ENCODE results near the gene SCAMP5. TPM values are rescaled to one million over a fixed set of nuclear protein-coding genes. Genes with fewer than 3 reads are reported as not detected.

The SCAMP5 gene
- total RNA-seq, 1 experiment from 2014 or later: 0.86 TPM

DNA sequence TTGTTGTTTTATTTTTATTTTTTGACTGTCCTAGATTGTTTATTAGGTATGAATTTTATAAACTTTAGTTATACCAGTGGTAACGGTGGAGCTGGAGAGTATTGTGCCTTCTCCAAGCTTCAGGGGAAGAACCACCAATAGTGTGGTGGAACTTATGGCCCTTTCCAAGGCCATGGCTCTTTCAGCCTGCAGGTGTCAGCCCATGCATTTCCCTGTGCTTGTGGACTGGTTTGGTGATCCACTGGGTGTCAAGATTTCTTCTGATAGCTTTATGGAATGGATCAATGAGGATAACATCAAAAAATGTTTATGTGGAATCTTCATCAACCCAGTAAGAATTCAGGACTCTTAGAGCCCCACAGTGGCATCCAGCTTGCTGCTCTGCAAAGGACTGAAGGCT lies 19.2 kb upstream of the SCAMP5 start:
- DNase-seq (ENCODE audit: low spot score): no peak

DNA sequence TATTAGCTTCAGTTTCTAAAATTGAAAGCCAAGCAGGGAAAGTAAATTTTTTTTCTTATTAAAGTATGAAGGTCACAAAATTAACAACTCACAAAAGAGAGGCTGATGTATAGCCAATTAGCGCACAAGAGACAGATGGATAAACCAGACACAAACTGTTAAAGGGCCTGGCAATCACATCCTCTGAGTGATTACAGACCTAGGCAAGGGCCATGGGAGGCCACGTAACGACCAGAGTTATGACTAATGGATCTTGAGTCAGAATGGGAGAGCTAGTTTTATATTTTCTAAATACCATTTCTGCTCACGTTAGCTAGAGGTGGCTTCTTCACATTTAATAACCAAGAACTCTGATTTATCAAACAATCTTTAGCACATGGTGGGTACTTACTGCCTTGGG lies 17.8 kb upstream of the SCAMP5 start:
- no peak for DNase-seq (ENCODE audit: low spot score)

DNA sequence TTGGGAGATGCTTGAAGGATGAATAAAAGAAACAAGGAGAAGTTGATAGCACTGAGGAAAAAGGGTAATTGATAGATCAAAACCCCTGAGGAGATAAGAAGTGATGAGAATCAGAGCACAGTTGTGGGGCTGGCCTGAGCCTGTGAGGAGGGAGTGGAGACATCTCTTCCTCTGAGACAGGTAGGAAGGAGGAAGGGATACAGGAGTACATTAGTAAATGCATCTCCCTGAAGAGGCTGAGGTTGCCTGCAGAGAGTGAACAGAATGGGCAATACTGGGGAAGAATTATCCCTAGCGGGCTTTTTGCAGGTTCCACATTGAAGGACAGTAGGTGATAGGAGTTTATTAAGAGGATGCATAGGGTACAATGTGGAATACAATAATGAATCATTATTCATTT lies 17.3 kb upstream of the SCAMP5 start:
- DNase-seq (ENCODE audit: low spot score): no peak

DNA sequence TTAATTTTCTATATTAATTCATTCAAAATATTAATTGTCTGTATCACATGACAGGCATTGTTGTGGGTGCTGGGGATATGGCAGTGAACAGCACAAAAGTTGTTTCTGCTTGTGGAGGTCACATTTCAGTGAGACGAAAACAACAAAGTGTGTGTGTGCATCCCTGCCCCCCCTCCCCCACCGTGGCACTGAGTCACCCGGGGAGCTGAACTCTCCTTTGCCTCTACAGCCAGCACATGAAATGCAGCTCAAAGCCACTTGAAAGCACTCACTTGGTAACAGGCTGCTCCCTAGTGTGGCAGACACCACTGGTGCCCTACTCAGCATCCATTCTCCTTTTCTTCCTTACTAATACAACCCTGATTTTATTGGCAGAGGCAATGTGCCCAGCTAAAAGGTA lies 16.9 kb upstream of the SCAMP5 start:
- DNase-seq (ENCODE audit: low spot score): no peak

DNA sequence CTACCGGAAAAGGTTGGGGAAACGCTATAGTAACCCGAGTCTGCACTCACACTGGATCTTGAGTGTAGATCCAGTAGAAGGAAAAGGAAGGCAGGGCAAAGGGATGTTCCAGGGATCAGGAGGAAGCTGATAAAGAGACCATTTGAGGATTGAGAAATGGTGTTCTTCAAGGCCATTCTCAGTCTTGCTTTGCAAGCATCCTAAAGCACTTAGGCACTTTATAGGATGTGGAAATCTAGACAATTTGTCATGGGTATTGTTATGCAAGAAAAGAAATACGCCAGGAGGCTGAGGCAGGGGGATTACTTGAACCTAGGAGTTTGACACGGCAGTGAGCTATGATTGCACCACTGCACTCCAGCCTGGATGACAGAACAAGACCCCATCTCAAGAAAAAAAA lies 13.2 kb upstream of the SCAMP5 start:
- no peak for DNase-seq (ENCODE audit: low spot score)

DNA sequence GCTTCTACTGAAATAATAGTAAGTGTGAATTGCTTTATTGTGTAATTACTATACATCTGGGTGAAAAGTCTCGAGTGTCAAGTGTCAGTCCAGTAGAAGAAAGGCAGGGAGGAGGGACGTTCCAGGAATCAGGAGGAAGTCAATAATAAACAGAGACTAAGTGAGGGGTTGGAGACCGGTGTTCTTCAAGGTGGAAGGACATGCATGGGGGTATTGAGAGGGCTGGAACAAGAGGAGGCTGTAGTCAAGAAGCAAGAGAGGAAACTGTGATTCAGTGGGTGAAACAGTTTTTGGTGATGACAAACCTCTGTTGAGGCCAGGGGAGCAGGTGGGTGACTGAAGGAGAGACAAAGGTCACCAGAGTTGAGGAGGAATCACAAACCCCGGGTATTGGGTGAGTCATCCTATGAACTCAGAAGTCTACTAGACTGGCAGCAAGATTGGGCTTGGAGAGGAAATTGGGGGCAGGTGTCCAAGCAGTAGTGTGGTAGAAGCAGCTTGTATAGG lies 11.6 kb upstream of the SCAMP5 start:
- no peak for DNase-seq (ENCODE audit: low spot score)

DNA sequence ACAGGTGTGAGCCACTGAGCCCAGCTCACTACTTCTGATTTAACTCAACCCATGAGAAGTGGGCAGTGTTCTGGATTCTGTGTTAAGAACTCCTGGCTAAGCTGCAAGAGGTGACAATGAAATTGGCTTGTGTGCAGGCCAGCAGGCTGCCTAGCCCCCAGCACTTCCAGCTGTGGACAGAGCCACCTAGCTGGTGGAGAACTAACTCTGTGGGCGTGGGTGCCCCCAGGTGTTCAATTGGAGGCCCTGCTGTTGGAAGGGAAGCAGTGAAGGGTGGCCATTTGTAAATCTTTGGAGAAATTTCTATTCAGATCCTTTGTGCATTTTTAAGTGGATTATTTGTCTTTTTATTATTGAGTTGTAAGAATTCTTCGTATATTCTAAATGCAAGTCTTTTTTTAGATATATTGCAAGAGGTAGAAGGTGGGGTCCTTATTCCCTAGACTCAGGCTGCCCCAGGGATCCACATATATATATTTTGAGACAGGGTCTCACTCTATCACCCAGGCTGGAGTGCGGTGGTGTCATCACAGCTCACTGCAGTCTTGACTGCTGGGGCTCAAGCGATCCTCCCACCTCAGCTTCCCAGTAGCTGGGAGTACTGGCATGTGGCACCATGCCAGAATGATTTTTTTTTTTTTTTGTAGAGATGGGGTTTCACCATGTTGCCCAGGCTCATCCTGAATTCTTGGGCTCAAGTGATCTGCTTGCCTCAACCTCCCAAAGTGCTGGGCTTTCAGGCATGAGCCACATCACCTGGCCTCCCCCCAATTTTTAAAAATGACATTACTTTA lies 7.2 kb upstream of the SCAMP5 start:
- peak; percentile 79 for DNase-seq (ENCODE audit: low spot score)

DNA sequence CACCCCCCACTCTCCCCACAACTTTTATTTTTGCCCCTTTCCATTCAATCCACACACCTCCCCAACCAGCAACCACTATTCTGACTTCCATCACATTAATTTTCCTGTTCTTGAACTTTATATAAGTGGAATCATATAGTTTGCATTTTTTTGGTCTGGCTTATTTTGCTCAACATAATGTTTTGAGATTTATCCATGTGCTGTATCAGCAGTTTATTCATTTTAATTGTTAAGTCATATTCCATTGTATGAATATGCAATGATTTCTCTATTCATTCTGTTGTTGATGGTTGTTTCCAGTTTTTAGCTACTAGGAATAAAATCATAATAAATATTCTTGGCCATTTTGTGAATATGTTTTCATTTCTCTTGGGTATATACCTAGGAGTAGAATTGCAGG lies 5.8 kb upstream of the SCAMP5 start:
- DNase-seq (ENCODE audit: low spot score): no peak

DNA sequence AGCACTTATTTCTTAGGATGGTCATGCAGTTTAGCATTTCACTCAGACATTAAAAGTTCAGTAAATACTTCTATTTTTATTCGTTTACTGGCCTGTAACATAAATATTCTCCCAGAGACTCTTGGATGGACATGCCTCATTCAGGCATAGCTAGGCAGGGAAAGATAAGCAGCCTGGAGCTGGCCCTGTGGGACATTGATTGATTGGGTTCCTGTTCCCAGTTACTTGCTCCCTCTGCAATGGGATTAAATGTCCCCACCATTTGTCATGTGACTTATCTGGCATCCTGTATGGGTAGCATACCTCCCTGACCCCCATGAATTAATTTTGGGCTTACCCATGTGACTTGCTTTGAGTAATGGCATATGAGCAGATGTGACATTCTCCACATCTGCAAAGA lies 2.7 kb upstream of the SCAMP5 start:
- no peak for DNase-seq (ENCODE audit: low spot score)

DNA sequence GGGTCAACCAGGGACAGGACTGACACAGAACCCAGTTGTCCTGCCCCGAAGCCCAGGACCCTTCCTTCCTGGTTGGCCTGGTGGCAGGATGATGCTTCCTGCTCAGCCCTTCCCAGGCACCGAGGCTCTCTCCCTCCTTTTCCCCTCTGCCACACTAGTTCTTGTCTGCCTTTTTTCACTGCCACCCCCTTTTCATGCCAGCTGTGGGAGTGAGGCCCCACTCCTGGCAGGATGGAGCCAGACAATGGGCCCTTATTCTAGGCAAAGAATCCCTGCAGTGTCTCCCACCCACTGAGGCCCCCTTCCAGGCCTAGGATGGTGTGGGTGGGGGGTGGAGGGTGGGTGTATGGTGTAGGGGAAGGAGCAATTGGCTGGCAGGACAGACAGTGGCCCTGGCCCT lies 1.1 kb upstream of the SCAMP5 start:
- no peak for DNase-seq (ENCODE audit: low spot score)

DNA sequence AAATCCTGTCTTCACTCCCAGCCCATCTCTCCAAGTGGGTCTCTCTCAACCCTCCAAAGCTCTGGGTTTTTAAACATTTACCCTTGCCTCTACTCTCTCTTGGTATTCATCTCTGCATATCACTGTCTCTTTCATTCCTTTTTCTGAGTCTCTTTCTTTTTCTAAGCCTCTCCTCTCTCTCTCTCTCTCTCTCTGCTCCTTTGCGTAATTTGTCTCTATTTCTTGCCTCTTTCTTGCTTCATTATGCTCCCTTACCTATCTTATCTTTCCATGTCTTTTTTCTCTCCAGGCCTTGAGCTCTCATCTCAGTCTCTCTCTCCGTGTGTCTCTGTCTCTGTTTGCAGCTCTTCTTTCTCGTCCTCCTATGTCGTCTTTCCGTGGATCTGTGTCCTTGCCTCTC lies 678 bp upstream of the SCAMP5 start:
- DNase-seq (ENCODE audit: low spot score): no peak

DNA sequence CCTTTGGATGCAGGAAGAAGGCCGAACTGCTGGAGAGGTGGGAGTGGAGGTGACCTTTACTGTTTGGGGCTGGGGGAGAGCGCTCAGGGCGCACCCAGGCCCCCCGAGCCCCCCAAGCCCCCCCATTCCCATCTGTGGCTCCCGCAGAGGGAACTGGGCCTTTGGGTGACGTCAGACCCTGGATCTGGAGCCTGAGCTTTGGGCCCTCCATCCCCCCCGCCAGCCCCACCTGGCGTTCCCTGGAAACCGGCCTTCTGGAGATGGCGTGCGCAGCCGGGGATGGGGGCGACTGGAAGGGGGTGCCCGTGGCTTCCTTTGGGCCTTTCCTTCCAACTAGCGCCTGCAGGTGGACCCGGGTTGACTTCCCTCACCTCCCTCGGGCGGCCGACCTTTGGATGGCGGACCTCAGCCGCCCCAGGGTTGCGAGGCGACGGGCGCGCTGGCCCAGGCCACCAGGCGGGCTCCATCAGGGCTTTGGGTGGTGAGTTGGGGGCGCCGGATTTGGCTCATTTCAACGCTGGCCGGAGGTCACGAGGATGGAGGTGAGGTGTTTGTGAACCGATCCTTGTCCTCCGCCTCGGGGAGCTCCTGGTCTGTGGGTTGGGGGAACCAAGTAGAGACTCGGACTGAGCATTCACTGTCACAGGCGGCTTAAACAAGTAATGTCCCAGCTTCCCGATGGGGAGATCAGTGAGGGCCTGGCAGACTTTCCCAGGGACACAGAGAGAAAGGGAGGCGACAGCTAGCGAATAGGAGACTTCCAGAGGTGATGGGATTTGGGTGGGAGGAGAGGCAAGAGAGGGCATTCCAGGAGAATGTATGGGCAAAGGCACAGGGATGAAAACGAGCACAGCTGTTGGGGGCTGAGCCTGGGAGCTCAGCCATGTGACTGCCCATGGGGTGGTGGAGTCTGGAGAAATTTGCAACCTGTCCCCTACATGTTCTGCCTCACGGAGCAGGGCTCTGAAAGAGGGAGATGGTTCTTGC lies 709 bp downstream of the SCAMP5 start:
- no peak for DNase-seq (ENCODE audit: low spot score)

DNA sequence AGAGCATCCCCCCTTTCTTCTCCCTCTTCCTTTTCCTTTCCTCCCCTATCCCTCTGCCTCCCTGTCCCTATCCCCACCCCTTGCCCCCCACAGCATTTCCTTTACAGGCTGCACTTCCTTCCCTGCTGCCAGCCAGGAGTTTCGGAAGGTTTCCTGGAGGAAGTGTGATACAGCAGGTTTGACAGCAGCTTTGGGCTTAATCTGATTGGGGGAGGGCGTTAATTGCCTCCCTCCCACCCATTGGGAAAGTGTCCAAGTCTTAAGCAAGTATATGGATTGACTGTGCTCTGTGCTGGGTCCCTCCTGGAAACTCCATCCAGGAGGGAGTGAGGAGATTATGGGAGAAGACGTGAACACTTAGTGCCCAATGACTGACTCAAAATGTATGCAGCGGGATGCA lies 1.8 kb downstream of the SCAMP5 start:
- no peak for DNase-seq (ENCODE audit: low spot score)

DNA sequence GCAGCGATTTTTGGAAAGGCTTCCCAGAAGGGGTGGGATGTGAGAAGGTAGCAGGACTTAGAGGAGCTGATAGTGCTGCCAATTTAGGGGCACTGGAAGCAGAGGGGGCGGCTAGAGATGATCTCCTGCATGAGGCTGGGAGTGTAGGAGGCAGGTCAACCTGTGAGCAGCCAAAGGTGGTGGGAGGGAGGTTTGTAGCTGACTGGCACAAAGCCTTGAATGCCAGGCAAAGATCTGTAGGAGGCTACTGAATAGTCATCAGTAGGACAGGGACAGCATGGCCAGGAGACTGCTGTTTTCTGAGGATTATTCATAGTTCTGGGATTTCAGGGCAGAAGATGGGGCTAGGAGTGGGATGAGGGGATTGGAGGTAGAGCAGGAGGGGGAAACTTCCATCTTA lies 2.2 kb downstream of the SCAMP5 start:
- DNase-seq (ENCODE audit: low spot score): no peak

DNA sequence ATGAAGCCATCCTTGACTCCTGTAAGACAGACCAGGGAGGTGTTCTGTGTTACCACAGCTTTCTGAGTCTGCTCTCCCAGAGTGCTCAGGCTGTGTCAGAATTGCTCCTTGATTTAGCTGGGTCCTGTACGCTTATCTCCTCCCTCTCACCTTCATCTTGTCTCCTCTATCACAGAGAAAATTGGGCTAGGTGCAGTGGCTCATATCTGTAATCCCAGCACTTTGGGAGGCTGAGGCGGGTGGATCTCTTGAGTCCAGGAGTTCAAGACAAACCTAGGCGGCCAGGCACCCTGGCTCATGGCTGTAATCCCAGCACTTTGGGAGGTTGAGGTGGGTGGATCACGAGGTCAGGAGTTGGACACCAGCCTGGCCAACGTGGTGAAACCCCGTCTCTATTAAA lies 5.9 kb downstream of the SCAMP5 start:
- DNase-seq (ENCODE audit: low spot score): no peak

DNA sequence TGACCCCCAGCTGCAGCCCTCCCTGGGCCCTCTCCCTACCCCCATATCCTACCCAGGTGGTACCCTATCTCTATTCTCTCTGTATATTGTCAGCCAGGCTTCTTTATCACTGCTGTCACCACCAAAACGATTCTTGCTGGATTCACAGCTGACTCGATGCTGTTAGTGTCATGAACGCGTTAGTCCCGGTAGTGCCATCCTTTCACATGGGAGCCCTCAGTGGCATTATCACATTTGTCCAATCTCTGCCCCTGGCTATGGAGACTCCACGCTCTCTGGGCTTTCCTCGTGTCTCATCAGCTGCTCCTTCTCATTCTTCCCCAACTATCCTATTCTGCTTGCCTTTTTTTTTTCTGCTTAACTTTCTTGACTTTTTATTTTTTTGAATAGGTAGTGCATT lies 7.0 kb downstream of the SCAMP5 start:
- no peak for DNase-seq (ENCODE audit: low spot score)

DNA sequence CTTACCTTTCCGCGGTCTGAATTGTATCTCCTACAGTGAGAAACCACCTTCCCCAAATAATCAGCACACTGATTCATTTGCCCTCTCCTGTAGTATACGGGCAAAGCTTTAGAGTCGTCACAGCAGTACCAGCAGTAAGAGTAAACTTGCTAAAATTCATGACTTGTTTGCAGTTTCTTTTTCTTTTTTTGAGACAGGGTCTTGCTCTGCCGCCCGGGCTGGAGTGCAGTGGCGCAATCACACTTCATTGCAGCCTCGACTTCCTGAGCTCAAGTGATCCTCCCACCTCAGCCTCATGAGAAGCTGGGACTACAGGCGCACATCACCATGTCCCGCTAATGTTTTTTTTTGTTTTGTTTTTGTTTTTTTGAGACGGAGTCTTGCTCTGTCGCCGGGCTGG lies 11.9 kb downstream of the SCAMP5 start:
- DNase-seq (ENCODE audit: low spot score): no peak

DNA sequence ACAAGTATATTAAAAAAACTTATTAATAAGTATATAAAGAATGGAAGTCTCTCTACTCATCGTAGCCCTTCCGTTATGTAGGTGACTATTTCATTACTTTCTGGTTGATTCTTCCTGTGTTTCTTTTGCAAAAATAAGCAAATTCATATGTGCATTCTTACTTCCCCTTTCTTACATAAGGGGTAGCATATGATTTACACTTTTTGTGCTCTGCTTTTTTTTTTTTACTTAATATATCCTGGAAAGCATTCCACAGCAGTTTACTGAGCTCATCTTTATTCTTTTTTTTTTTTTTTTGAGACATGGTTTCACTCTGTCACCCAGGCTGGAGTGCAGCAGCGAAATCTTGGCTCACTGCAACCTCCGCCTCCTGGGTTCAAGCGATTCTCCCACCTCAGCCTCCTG lies 12.9 kb downstream of the SCAMP5 start:
- DNase-seq (ENCODE audit: low spot score): no peak

DNA sequence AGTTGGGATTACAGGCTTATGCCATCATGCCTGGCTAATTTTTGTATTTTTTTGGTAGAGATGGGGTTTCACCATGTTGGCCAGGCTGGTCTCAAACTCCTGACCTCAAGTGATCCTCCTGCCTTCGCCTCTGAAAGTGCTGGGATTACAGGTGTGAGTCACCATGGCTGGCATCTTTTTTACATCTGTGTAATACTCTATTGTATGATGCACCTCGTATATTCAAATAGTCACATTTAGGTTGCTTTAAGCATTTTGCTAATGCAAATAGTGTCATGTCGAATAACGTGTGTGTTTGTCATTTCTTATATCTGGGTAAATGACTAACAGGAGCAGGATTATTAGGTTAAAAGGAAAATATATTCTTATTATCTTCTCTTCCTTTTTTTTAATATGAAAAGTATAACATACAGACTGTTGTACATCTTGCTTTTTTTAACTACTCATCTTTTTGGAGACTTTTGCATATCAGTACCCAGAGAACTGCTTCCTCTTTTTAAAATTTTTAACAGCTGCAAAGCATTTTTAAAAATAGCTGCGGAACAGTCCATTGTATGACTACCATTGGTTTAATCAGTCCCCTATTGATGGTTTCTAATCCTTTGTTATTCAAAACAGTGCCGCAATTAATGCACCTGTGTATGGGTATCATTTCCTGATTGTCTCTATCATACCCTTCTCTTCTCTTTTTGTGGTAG lies 13.4 kb downstream of the SCAMP5 start:
- no peak for DNase-seq (ENCODE audit: low spot score)

DNA sequence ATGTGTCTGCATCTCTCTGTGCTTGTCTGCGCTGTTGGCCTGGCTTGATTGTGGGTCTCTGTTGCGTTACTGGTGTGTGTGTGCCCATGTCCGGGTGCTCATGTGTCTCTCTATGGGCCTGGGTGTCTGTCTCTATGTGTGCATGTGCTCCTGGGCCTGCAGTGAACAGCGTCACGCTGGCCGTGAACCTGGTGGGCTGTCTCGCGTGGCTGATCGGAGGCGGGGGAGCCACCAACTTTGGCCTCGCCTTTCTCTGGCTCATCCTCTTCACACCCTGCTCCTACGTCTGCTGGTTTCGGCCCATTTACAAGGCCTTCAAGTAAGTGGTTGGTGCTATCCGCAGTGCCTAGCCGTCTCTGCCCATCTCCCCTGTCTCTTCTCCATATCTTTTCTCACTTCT lies 21.1 kb downstream of the SCAMP5 start:
- DNase-seq (ENCODE audit: low spot score): no peak

DNA sequence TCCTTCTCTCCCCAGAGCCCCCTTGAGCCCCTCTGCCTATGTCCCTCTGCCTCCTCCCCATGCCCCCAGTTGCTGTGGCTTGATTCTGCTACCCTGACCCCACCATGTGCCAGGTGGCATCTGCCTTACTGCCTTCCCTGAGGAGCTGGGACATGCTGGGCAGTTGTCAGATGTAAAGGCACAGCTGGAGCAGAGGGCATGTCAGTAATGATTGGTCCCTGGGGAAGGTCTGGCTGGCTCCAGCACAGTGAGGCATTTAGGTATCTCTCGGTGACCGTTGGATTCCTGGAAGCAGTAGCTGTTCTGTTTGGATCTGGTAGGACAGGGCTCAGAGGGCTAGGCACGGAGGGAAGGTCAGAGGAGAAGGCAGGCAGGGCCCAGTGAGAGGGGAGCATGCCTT lies 24.6 kb downstream of the SCAMP5 start:
- DNase-seq (ENCODE audit: low spot score): no peak

DNA sequence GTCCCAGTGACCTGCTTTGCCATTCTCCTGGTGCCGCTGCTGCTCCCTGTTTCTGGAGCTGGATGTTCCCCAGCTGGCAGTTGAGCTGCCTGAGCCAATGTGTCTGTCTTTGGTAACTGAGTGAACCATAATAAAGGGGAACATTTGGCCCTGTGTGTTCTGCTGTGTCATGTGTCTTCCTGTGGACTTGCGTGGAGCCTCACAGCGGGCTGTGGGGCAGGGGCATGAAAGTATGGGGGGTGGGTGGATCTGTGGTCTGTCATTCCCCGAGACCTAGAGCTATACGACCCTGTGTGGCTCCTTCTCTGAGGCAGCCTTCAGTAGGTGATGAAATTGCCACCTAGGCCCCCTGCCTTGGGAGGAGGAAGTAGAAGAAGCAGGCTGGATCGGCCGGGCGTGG lies 26.0 kb downstream of the SCAMP5 start:
- DNase-seq (ENCODE audit: low spot score): no peak

Data from HT-29 (cell line).